ENCODE measurements around the gene PPP2R5D.

GRCh38 chr6:42937548-42938427, 46.6 kb upstream of the PPP2R5D start:
- TF ChIP-seq CTCF (conservative IDR thresholded peaks at IDR 0.05) (no peak), EZH2 (IDR thresholded peaks at IDR 0.05; ENCODE audit: low read depth) (no peak)

Measured in PC-9 (cell line).